Cardiac ventricle fibroblast (primary cell): ENCODE measurements around the gene AJM1. TPM values are rescaled to one million over a fixed set of nuclear protein-coding genes. Genes with fewer than 3 reads are reported as not detected.

ENCODE experiments used
- total RNA-seq: library from RNA; depleted of rRNA; stranded (reverse); fragments of >200 nt; gene quantifications from 2 replicates; pipeline ENCODE4 v1.2.3, GENCODE V29; 2015

Gene AJM1
- total RNA-seq = 1.1 and 1.4 TPM in 2 replicates

GRCh38 chr9:136842380-136842948 is at the start of gene AJM1:
TSS of gene AJM1 (plus strand) at chr9:136842478. CDS start at chr9:136844415, 1,937 bp downstream.

GRCh38 chr9:136796238-136796774 is 46.0 kb upstream of the AJM1 start, which contains the start of gene CCDC183:
TSS of gene CCDC183 (plus strand) at chr9:136796338. CDS start at chr9:136796398, 60 bp downstream.

GRCh38 chr9:136807281-136808074 is 34.8 kb upstream of the AJM1 start, which contains the start of gene RABL6:
TSS of gene RABL6 (plus strand) at chr9:136807948. CDS start at chr9:136808197, 249 bp downstream.

GRCh38 chr9:136849038-136849959 is 7.0 kb downstream of the AJM1 start, which contains the start of gene PHPT1:
TSS of gene PHPT1 (plus strand) at chr9:136849409. CDS start at chr9:136849431, 22 bp downstream.

GRCh38 chr9:136851941-136852663 is 9.8 kb downstream of the AJM1 start, which contains the start of gene MAMDC4:
TSS of gene MAMDC4 (plus strand) at chr9:136852346. CDS start at chr9:136852417, 71 bp downstream.

GRCh38 chr9:136885950-136886578 is 43.8 kb downstream of the AJM1 start, which contains the start of gene TRAF2:
TSS of gene TRAF2 (plus strand) at chr9:136886516. CDS start at chr9:136898741, 12,225 bp downstream.

Other genes with a start within 250 kb of the AJM1 start
- gene EGFL7, start 179.6 kb upstream of the AJM1 start, total RNA-seq = 32.2 and 35.9 TPM in 2 replicates
- 42.3 and 45.0 TPM in 2 replicates for gene AGPAT2, start 155.0 kb upstream of the AJM1 start, total RNA-seq
- gene DIPK1B, start 129.9 kb upstream of the AJM1 start, total RNA-seq = 5.4 and 9.2 TPM in 2 replicates
- gene LCN10, start 99.5 kb upstream of the AJM1 start, total RNA-seq = not detected in 2 replicates
- not detected in 2 replicates for gene LCN6, start 94.0 kb upstream of the AJM1 start, total RNA-seq
- not detected in 2 replicates for gene LCN8, start 84.2 kb upstream of the AJM1 start, total RNA-seq
- gene LCN15, start 78.0 kb upstream of the AJM1 start, total RNA-seq = not detected in 2 replicates
- gene TMEM141, start 51.1 kb upstream of the AJM1 start, total RNA-seq = 43.6 and 52.5 TPM in 2 replicates
- gene CCDC183, start 46.1 kb upstream of the AJM1 start, total RNA-seq = 0.39 and 1.1 TPM in 2 replicates
- gene RABL6, start 34.5 kb upstream of the AJM1 start, total RNA-seq = 38.4 and 41.8 TPM in 2 replicates
- gene PHPT1, start 6.9 kb downstream of the AJM1 start, total RNA-seq = 109 TPM in 2 replicates
- gene MAMDC4, start 9.9 kb downstream of the AJM1 start, total RNA-seq = 0.37 and 0.78 TPM in 2 replicates
- gene EDF1, start 23.8 kb downstream of the AJM1 start, total RNA-seq = 418 and 434 TPM in 2 replicates
- gene TRAF2, start 44.0 kb downstream of the AJM1 start, total RNA-seq = 3.9 and 5.9 TPM in 2 replicates
- 137 and 146 TPM in 2 replicates for gene FBXW5, start 102.3 kb downstream of the AJM1 start, total RNA-seq
- gene C8G, start 102.8 kb downstream of the AJM1 start, total RNA-seq = not detected in 2 replicates
- not detected in 2 replicates for gene LCN12, start 109.8 kb downstream of the AJM1 start, total RNA-seq
- gene PTGDS, start 135.0 kb downstream of the AJM1 start, total RNA-seq = 211 and 233 TPM in 2 replicates
- gene LCNL1, start 140.5 kb downstream of the AJM1 start, total RNA-seq = 0.73 TPM in 1 of 2 replicates, not detected in the other
- 22.2 and 22.3 TPM in 2 replicates for gene PAXX, start 149.9 kb downstream of the AJM1 start, total RNA-seq
- 0.83 and 3.2 TPM in 2 replicates for gene CLIC3, start 154.1 kb downstream of the AJM1 start, total RNA-seq
- gene ABCA2, start 185.8 kb downstream of the AJM1 start, total RNA-seq = 27.1 and 27.6 TPM in 2 replicates
- gene FUT7, start 189.6 kb downstream of the AJM1 start, total RNA-seq = not detected in 2 replicates
- gene NPDC1, start 203.7 kb downstream of the AJM1 start, total RNA-seq = 58.8 and 86.1 TPM in 2 replicates
- not detected in 2 replicates for gene ENTPD2, start 211.6 kb downstream of the AJM1 start, total RNA-seq
- 0.34 and 0.75 TPM in 2 replicates for gene SAPCD2, start 228.1 kb downstream of the AJM1 start, total RNA-seq
- gene UAP1L1, start 235.0 kb downstream of the AJM1 start, total RNA-seq = 6.0 and 9.9 TPM in 2 replicates
- gene MAN1B1, start 244.5 kb downstream of the AJM1 start, total RNA-seq = 59.6 and 67.2 TPM in 2 replicates